Fibroblast of lung (primary cell): ENCODE results near the gene PIGO. TPM values are rescaled to one million over a fixed set of nuclear protein-coding genes. Genes with fewer than 3 reads are reported as not detected.
A peak's percentile ranks its signal among the peaks of the same experiment; 100 is the strongest.

Source experiments
- DNase-seq, 2 donors: peaks; one replicate each; pipeline versions ENCODE4 v3.0.0 to v3.0.0-alpha.2; 2010; ENCODE audit warnings: low read depth in 2 of 2
- H2AFZ ChIP-seq: 2 replicates; pipeline ENCODE4 v1.5.1; 2012; ENCODE audit warnings: low read length, control low read depth, inconsistent platforms
- H3K27ac ChIP-seq: 2 replicates; pipeline ENCODE4 v1.5.1; 2011; ENCODE audit warnings: low read length, control low read depth; ENCODE audit not compliant: insufficient read depth
- H3K27me3 ChIP-seq: 2 replicates; pipeline ENCODE4 v1.5.1; 2011; ENCODE audit warnings: mild to moderate bottlenecking, low read length; ENCODE audit not compliant: control insufficient read depth, insufficient read depth
- H3K36me3 ChIP-seq: 2 replicates; pipeline ENCODE4 v1.5.1; 2011; ENCODE audit warnings: low read length; ENCODE audit not compliant: control insufficient read depth, insufficient read depth
- H3K4me1 ChIP-seq: 2 replicates; pipeline ENCODE4 v1.5.1; 2011; ENCODE audit warnings: low read length; ENCODE audit not compliant: control insufficient read depth, insufficient read depth; ENCODE audit errors: extremely low read depth
- H3K4me2 ChIP-seq: 2 replicates; pipeline ENCODE4 v1.5.1; 2011; ENCODE audit warnings: low read length, control low read depth; ENCODE audit not compliant: insufficient read depth; ENCODE audit errors: extremely low read depth
- H3K4me3 ChIP-seq, 4 experiments: fragments of 200-600 bp in 1 of 4; sonication (generic) in 1 of 4; replicated peaks in 1 of 4; 2 replicates each; pipeline ENCODE4 v1.5.1; 2011 to 2016; ENCODE audit warnings: low read length in 4 of 4, low read depth in 3 of 4, mild to moderate bottlenecking in 3 of 4, control low read depth in 2 of 4, inconsistent platforms in 1 of 4, mixed read lengths in 1 of 4; ENCODE audit not compliant: insufficient read depth in 1 of 4; ENCODE audit errors: control extremely low read depth in 1 of 4
- H3K79me2 ChIP-seq: 2 replicates; pipeline ENCODE4 v1.5.1; 2012; ENCODE audit warnings: mild to moderate bottlenecking, low read length, inconsistent platforms; ENCODE audit not compliant: control insufficient read depth, insufficient read depth
- H3K9ac ChIP-seq: 2 replicates; pipeline ENCODE4 v1.5.1; 2011; ENCODE audit warnings: mild to moderate bottlenecking, low read length, control low read depth; ENCODE audit not compliant: insufficient read depth
- H3K9me3 ChIP-seq: 2 replicates; pipeline ENCODE4 v1.5.1; 2012; ENCODE audit warnings: low read depth, low read length; ENCODE audit not compliant: control insufficient read depth, insufficient read depth
- H4K20me1 ChIP-seq: 2 replicates; pipeline ENCODE4 v1.5.1; 2011; ENCODE audit warnings: low read length; ENCODE audit not compliant: control insufficient read depth, insufficient read depth; ENCODE audit errors: extremely low read depth
- EZH2 ChIP-seq: IDR thresholded peaks from 2 replicates; pipeline ENCODE4 v1.5.1; 2012; ENCODE audit warnings: low read length, control low read depth, mild to moderate bottlenecking; ENCODE audit errors: missing control alignments
- polyA plus RNA-seq, 2 donors: library from polyadenylated mRNA; depleted of rRNA in 1 of 2; stranded (reverse) in 1 of 2; unstranded in 1 of 2; fragments of >200 nt; gene quantifications; 2 replicates each; pipeline ENCODE4 v1.2.1, GENCODE V29; 2011 to 2012; ENCODE audit warnings: missing spikeins in 1 of 2
- total RNA-seq: library from RNA; depleted of rRNA; stranded (reverse); fragments of >200 nt; gene quantifications from 2 replicates; pipeline ENCODE4 v1.2.1, GENCODE V29; 2014
- TF ChIP-seq, protein P1 (sequence below), 2 donors: IDR thresholded peaks in 1 of 2; conservative IDR thresholded peaks in 1 of 2; 1 replicate in 1 of 2; 2 replicates in 1 of 2; pipeline ENCODE4 v1.5.1; 2011 to 2012; ENCODE audit warnings: low read length in 2 of 2, control low read depth in 1 of 2, inconsistent platforms in 1 of 2, low read depth in 1 of 2, mild to moderate bottlenecking in 1 of 2

The PIGO gene
- total and polyA plus RNA-seq, 2 donors (not counting 1 experiment from before 2014, with no cell fraction given), result 14.0 to 14.8 TPM

DNA sequence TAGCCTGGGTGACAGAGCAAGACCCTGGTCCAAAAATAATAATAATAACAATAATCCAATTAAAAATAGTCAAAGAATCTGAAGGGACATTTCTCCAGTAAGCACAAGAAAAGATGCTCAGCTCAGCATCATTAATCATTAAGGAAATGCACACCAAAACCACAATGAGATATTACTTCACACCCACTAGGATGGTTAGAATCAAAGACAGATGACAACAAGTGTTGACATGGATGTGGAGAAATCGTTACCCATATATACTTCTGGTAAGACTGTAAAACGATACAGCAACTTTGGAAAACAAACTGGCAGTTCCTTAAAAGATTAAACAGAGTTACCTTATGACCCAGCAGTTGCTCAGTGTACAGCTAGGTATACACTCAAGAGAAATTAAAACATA lies 11.3 kb downstream of the PIGO start:
- no peak overlapping the region for H3K27ac ChIP-seq
- no peaks in the 10 kb centered on the region for H3K27me3 ChIP-seq
- no peaks in the 10 kb centered on the region for H4K20me1 ChIP-seq
- TF ChIP-seq, protein P1, sequence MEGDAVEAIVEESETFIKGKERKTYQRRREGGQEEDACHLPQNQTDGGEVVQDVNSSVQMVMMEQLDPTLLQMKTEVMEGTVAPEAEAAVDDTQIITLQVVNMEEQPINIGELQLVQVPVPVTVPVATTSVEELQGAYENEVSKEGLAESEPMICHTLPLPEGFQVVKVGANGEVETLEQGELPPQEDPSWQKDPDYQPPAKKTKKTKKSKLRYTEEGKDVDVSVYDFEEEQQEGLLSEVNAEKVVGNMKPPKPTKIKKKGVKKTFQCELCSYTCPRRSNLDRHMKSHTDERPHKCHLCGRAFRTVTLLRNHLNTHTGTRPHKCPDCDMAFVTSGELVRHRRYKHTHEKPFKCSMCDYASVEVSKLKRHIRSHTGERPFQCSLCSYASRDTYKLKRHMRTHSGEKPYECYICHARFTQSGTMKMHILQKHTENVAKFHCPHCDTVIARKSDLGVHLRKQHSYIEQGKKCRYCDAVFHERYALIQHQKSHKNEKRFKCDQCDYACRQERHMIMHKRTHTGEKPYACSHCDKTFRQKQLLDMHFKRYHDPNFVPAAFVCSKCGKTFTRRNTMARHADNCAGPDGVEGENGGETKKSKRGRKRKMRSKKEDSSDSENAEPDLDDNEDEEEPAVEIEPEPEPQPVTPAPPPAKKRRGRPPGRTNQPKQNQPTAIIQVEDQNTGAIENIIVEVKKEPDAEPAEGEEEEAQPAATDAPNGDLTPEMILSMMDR (conservative IDR thresholded peaks at IDR 0.05 in 1 of 2, IDR thresholded peaks at IDR 0.05 in 1 of 2; ENCODE audit: low read depth in 1 of 2, low read length in 2 of 2), result no peak
- no peak for TF ChIP-seq EZH2
- H3K9ac ChIP-seq, result no peak overlapping the region
- no peaks in the 10 kb centered on the region for H3K79me2 ChIP-seq
- peaks cover 4% of the 10 kb centered on the region for H3K36me3 ChIP-seq
- no peaks in the 10 kb centered on the region for H3K9me3 ChIP-seq
- no peak overlapping the region for H2AFZ ChIP-seq
- H3K4me2 ChIP-seq, result no peak overlapping the region
- no peak overlapping the region for H3K4me3 ChIP-seq
- no peak for DNase-seq
- no peaks in the 10 kb centered on the region for H3K4me1 ChIP-seq

DNA sequence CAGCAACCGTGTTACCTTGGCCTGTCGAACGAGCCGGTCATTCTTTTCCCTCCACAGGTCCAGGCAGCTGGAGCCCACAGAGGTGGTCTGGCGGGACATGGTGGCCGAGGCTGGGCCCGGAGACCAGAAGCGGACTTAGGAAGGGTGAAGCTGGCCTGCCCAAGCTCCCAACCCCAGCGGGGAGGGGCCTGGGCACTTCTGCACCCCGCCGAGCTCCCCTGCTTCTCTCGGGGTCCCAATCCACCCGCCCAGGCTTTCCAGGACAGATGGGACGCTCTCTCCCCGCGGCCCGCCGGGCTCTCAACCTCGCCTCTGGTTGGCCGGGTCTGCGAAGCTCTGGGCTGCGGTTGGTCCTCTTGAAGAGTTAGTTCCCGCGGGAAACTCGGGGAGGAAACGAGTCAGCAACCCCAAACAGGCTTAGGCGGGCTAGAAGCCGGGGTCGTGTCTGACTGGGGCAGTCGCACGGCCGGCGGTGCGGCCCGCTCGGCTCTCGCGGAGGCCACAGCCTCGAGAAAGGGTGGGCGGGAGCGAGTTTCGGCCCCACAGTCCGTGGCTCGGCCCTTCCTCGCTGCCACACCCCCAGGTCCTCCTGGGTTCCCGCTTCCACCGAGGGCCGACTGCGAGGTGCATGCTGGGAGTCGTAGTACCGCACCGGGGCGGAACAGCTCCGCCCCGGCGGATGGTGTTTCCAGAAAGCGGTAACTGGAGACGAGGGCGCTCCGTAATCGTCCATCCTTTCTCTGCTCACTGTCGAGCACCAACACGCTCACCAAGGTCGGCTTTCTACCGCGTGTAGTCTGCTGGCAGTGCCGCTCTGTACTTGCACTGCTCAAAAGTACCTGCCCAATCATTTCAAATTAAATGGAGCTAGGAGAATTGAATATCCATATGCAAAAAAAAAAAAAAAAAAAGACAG lies 16.7 kb downstream of the PIGO start, which contains the start of gene FANCG:
TSS of gene FANCG (minus strand) at position 517 of the 916 bp plus-strand sequence. CDS start at position 99, 418 bp downstream.
- TF ChIP-seq, protein P1 (conservative IDR thresholded peaks at IDR 0.05 in 1 of 2, IDR thresholded peaks at IDR 0.05 in 1 of 2; ENCODE audit: low read depth in 1 of 2, low read length in 2 of 2), result no peak
- TF ChIP-seq EZH2, result no peak
- H3K9ac ChIP-seq, result peak within 1 kb of the TSS; percentile 66

DNA sequence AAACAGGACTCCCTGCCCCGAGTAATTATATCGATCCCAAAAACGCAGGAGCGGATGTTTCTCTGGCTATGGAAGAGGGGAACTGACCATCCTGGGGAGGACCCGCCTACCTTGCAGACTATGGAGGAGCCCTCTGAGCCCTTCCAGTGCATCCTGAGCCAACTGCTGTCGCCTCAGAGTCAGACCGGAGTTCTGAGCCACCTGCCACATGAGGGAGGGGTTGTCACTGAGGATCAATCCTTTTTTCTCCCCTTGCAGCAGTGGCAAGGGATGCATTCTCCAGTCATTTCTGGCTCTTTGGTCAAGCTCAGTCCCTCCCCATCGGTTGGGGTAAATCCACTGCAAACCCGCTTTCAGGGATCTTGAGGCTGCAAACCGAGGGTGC lies 17.4 kb downstream of the PIGO start:
- DNase-seq, result no peak
- H3K4me3 ChIP-seq, result peak overlapping the region; percentile 68 to 89 (median 84)
- H3K9me3 ChIP-seq, result no peaks in the 10 kb centered on the region
- H3K27ac ChIP-seq, result peak overlapping the region; percentile 70
- H3K4me1 ChIP-seq, result peaks cover 7% of the 10 kb centered on the region
- peak overlapping the region; percentile 66 for H3K9ac ChIP-seq
- no peaks in the 10 kb centered on the region for H4K20me1 ChIP-seq
- peak overlapping the region; percentile 97 for H3K4me2 ChIP-seq
- H2AFZ ChIP-seq, result peak overlapping the region; percentile 32
- no peaks in the 10 kb centered on the region for H3K27me3 ChIP-seq
- H3K79me2 ChIP-seq, result peaks cover 25% of the 10 kb centered on the region
- H3K36me3 ChIP-seq, result peaks cover 6% of the 10 kb centered on the region
- TF ChIP-seq EZH2, result no peak
- TF ChIP-seq, protein P1 (conservative IDR thresholded peaks at IDR 0.05 in 1 of 2, IDR thresholded peaks at IDR 0.05 in 1 of 2; ENCODE audit: low read depth in 1 of 2, low read length in 2 of 2), result no peak

More for the DNA sequence above, 16.7 kb downstream of the PIGO start, which contains the start of gene FANCG:
- DNase-seq, result peak; percentile 92 to 93
- Histone ChIP-seq H3K4me1 (peaks cover 7% of the 10 kb centered on the region), H3K36me3 (peaks cover 4% of the 10 kb centered on the region), H2AFZ (peak within 1 kb of the TSS; percentile 89), H3K4me3 (peak within 1 kb of the TSS; percentile 68 to 89 (median 84)), H3K27me3 (no peaks in the 10 kb centered on the region), H3K79me2 (peaks cover 25% of the 10 kb centered on the region), H3K4me2 (peak within 1 kb of the TSS; percentile 97), H3K27ac (peak within 1 kb of the TSS; percentile 70), H3K9me3 (no peaks in the 10 kb centered on the region), H4K20me1 (no peaks in the 10 kb centered on the region)
